Osteocyte (in vitro differentiated cells): ENCODE results near the gene LRIT3. TPM values are rescaled to one million over a fixed set of nuclear protein-coding genes. Genes with fewer than 3 reads are reported as not detected.

Experiments used
- DNase-seq: peaks from one replicate; pipeline ENCODE4 v3.0.0; 2021; ENCODE audit warnings: mixed read lengths; ENCODE audit not compliant: unreplicated experiment; ENCODE audit errors: extremely low spot score
- H3K27ac Mint-ChIP-seq: one replicate; pipeline ENCODE4 v1.8.0; 2021; ENCODE audit warnings: mild to moderate bottlenecking, mixed read lengths; ENCODE audit not compliant: unreplicated experiment
- H3K27me3 Mint-ChIP-seq: one replicate; pipeline ENCODE4 v1.8.0; 2021; ENCODE audit warnings: mixed read lengths; ENCODE audit not compliant: unreplicated experiment
- H3K36me3 Mint-ChIP-seq: one replicate; pipeline ENCODE4 v1.8.0; 2021; ENCODE audit warnings: mixed read lengths; ENCODE audit not compliant: unreplicated experiment
- H3K4me1 Mint-ChIP-seq: one replicate; pipeline ENCODE4 v1.8.0; 2021; ENCODE audit warnings: mixed read lengths; ENCODE audit not compliant: unreplicated experiment
- H3K4me3 Mint-ChIP-seq: one replicate; pipeline ENCODE4 v1.8.0; 2021; ENCODE audit warnings: mild to moderate bottlenecking, moderate library complexity, mixed read lengths; ENCODE audit not compliant: unreplicated experiment
- H3K9me3 Mint-ChIP-seq: one replicate; pipeline ENCODE4 v1.8.0; 2021; ENCODE audit warnings: mixed read lengths; ENCODE audit not compliant: unreplicated experiment
- CTCF ChIP-seq: fragments of 200-600 bp; sonication (generic); IDR thresholded peaks from 2 replicates; pipeline ENCODE4 v1.5.0; 2021; ENCODE audit warnings: antibody characterized with exemption, mild to moderate bottlenecking, moderate library complexity
- total RNA-seq: library from RNA; stranded (reverse); gene quantifications from 2 replicates; pipeline ENCODE4 v1.2.1, GENCODE V29; 2021

Gene LRIT3
- total RNA-seq, 1 donor from 2014 or later: 0.08 TPM

GRCh38 chr4:109890076-109890475 lies 42.2 kb downstream of the LRIT3 start:
- no peak for DNase-seq
- Mint-ChIP-seq H3K36me3 (no peaks in the 10 kb centered on the region), H3K4me3 (no peak overlapping the region), H3K4me1 (no peaks in the 10 kb centered on the region), H3K27me3 (peaks cover 3% of the 10 kb centered on the region), H3K9me3 (no peaks in the 10 kb centered on the region), H3K27ac (no peak overlapping the region)
- no peak for TF ChIP-seq CTCF

DNA sequence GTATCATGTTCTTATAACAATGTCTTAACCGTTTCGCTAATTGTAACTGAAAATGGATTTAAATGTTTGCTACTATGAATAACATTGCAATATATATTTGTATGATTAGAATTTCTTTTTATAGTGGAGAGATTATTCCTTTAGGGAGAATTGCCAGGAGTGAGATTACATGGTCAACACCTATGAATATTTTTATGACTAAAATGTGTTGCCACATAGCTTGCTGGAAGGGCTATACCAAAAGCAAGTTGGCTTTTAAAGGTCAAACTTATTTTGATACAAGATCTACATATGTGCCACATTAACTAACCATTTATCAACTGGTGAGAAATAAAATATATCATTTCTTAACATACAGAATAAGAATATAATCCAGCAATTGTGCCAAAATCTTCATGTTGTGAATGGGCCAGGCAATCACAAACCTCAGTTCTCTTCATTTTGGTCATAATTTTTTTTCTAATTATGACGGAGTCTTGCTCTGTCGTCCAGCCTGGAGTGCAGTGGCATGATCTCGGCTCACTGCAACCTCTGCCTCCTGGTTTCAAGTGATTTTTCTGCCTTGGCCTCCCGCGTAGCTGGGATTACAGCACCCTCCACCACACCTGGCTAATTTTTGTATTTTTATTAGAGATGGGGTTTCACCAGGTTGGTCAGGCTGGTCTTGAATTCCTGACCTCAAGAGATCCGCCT lies 54.8 kb downstream of the LRIT3 start:
- no peak for TF ChIP-seq CTCF
- Mint-ChIP-seq H3K27me3 (no peaks in the 10 kb centered on the region), H3K27ac (no peak overlapping the region), H3K9me3 (peaks cover 12% of the 10 kb centered on the region), H3K36me3 (no peaks in the 10 kb centered on the region), H3K4me3 (no peak overlapping the region), H3K4me1 (no peaks in the 10 kb centered on the region)
- DNase-seq: no peak

DNA sequence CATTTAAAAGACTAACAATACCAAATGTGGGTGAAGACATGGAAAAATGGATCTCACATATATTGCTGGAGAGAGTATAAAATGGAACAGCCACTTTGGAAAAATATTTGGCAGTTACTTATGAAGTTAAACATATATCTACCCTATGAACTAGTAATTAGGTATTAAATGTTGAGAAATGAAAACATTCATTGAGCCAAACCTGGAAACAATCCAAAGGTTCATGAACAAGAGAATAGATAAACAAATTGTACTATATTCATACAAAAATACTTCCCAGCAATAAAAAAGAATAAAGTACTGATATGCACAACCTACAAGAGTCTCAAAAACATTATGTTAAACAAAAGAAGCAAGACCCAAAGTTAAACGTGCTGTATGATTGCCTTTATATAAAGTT lies 60.8 kb downstream of the LRIT3 start:
- peaks cover 7% of the 10 kb centered on the region for H3K4me1 Mint-ChIP-seq
- H3K4me3 Mint-ChIP-seq: no peak overlapping the region
- no peak overlapping the region for H3K27ac Mint-ChIP-seq
- H3K27me3 Mint-ChIP-seq: no peaks in the 10 kb centered on the region
- H3K36me3 Mint-ChIP-seq: no peaks in the 10 kb centered on the region
- no peak for TF ChIP-seq CTCF
- DNase-seq: no peak
- peaks cover 12% of the 10 kb centered on the region for H3K9me3 Mint-ChIP-seq

DNA sequence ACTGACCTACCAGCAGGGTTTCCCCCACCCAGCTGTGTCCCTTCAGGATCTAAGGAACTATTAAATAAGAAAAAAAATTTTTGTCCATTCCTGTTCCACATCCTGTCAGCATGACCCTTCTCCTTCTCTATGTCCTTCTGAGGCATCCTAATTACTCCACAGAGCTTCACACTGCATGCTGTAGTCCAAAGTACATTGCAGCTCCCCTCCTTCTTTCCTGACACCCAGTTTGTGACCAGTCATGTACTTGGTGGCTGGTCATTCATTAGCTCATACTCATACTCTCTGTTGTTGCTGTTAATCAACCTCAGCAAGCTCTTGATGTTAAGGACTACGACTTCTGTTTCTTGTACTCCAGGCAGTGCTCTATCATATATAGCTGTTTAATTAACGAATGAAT lies 62.3 kb downstream of the LRIT3 start:
- TF ChIP-seq CTCF: no peak
- H3K27ac Mint-ChIP-seq: no peak overlapping the region
- no peaks in the 10 kb centered on the region for H3K36me3 Mint-ChIP-seq
- no peak overlapping the region for H3K4me3 Mint-ChIP-seq
- H3K4me1 Mint-ChIP-seq: peaks cover 7% of the 10 kb centered on the region
- peaks cover 4% of the 10 kb centered on the region for H3K27me3 Mint-ChIP-seq
- peaks cover 12% of the 10 kb centered on the region for H3K9me3 Mint-ChIP-seq
- DNase-seq: no peak

DNA sequence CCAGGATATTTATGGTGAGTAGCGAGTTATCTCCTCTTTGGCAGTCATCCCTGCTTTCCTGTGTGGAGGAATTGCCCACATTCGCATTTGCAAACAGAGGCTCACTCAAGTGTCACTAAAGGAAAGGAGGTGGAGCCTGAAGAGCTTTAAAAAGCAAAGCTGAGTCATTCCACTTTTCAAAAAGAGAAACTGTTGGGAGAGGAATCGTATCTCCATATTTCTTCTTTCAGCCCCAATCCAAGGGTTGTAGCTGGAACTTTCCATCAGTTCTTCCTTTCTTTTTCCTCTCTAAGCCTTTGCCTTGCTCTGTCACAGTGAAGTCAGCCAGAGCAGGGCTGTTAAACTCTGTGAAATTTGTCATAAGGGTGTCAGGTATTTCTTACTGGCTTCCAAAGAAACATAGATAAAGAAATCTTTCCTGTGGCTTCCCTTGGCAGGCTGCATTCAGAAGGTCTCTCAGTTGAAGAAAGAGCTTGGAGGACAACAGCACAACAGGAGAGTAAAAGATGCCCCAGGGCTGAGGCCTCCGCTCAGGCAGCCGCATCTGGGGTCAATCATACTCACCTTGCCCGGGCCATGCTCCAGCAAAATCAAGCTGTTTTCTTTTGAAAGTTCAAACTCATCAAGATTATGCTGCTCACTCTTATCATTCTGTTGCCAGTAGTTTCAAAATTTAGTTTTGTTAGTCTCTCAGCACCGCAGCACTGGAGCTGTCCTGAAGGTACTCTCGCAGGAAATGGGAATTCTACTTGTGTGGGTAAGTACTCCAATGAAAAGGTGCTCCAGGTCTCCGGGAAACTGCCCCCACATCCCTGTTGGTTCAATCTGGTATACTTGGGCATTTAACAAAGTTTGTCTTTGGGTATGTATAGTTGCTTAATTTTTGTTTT lies 65.0 kb downstream of the LRIT3 start, which contains the start of gene EGF:
EGF (plus strand) TSS at position 178 of the 890 bp plus-strand sequence; CDS start at position 631, 453 bp downstream.
- H3K27ac Mint-ChIP-seq: no peak within 1 kb of the TSS
- no peak within 1 kb of the TSS for H3K4me3 Mint-ChIP-seq
- TF ChIP-seq CTCF: no peak
- no peaks in the 10 kb centered on the region for H3K9me3 Mint-ChIP-seq
- H3K36me3 Mint-ChIP-seq: no peaks in the 10 kb centered on the region
- H3K27me3 Mint-ChIP-seq: peaks cover 4% of the 10 kb centered on the region
- DNase-seq: no peak
- H3K4me1 Mint-ChIP-seq: peaks cover 7% of the 10 kb centered on the region
